Upper lobe of left lung (tissue), 6 donors: Measurements from ENCODE around the gene DENND1A. TPM values are rescaled to one million over a fixed set of nuclear protein-coding genes. Genes with fewer than 3 reads are reported as not detected.

ENCODE experiments used
- ATAC-seq, 2 donors: fragments of 200-7000 bp; cut with Tn5 transposase; one replicate each; pipeline ENCODE4 v1.9.1; 2022; ENCODE audit warnings: mild to moderate bottlenecking in 2 of 2, moderate library complexity in 2 of 2; ENCODE audit not compliant: low FRiP score in 2 of 2
- DNase-seq, 2 donors: peaks; one replicate each; pipeline ENCODE4 v3.0.0-alpha.2; 2019 to 2020
- H3K27ac ChIP-seq, 4 donors: fragments of 200-600 bp; sonication (generic); one replicate each; pipeline ENCODE4 v1.5.1; 2016 to 2019
- H3K27me3 ChIP-seq, 4 donors: fragments of 200-600 bp; sonication (generic); one replicate each; pipeline ENCODE4 v1.5.1; 2017 to 2019
- H3K36me3 ChIP-seq, 4 donors: fragments of 200-600 bp; sonication (generic); one replicate each; pipeline ENCODE4 v1.5.1; 2016 to 2019
- H3K4me1 ChIP-seq, 4 donors: fragments of 200-600 bp; sonication (generic); one replicate each; pipeline ENCODE4 v1.5.1; 2018 to 2019
- H3K4me3 ChIP-seq, 4 donors: fragments of 200-600 bp; sonication (generic); one replicate each; pipeline ENCODE4 v1.5.1; 2017 to 2019; ENCODE audit warnings: mild to moderate bottlenecking in 2 of 4, moderate library complexity in 1 of 4
- H3K9me3 ChIP-seq, 4 donors: fragments of 200-600 bp; sonication (generic); one replicate each; pipeline ENCODE4 v1.5.1; 2018 to 2019
- EP300 ChIP-seq, 4 donors: sonication (generic); formaldehyde crosslinking; IDR thresholded peaks; one replicate each; pipeline ENCODE4 v1.5.1; 2017; ENCODE audit warnings: antibody characterized with exemption in 4 of 4, control low read depth in 2 of 4
- POLR2A ChIP-seq, 4 donors: fragments of 450-650 bp; IDR thresholded peaks; one replicate each; pipeline ENCODE4 v1.5.1; 2016 to 2017; ENCODE audit warnings: antibody characterized with exemption in 4 of 4, mild to moderate bottlenecking in 2 of 4
- POLR2AphosphoS5 ChIP-seq, 2 donors: sonication (generic); formaldehyde crosslinking; IDR thresholded peaks; one replicate each; pipeline ENCODE4 v1.5.1; 2017; ENCODE audit warnings: antibody characterized with exemption in 2 of 2
- WGBS, 2 donors: methylation state at CpG; one replicate each; pipeline ENCODE4 v1.1.5; 2017 to 2018; 5-methylcytosine and 5-hydroxymethylcytosine counted together
- total RNA-seq, 6 donors: library from RNA; depleted of rRNA in 4 of 6; stranded (reverse); fragments of >200 nt in 4 of 6; gene quantifications; one replicate each; pipeline versions ENCODE4 v1.1.0 to v1.2.1, GENCODE V29; 2016 to 2021
- TF ChIP-seq, protein P1 (sequence below), 6 experiments: fragments of 450-650 bp in 4 of 6; fragments of 200-600 bp in 2 of 6; sonication (generic) in 2 of 6; IDR thresholded peaks; one replicate each; pipeline ENCODE4 v1.5.1; 2016 to 2019; ENCODE audit warnings: antibody characterized with exemption in 6 of 6
- donor health status: DM: no; HTN: no; CAD: no; lungs with moderate emphysema.
- donor health status: DM: no; HTN: yes; CAD: no; lungs with severe emphysema.

Gene DENND1A
- total RNA-seq, 6 donors from 2014 or later = 9.8 to 46.1 (median 16.0) TPM

DNA sequence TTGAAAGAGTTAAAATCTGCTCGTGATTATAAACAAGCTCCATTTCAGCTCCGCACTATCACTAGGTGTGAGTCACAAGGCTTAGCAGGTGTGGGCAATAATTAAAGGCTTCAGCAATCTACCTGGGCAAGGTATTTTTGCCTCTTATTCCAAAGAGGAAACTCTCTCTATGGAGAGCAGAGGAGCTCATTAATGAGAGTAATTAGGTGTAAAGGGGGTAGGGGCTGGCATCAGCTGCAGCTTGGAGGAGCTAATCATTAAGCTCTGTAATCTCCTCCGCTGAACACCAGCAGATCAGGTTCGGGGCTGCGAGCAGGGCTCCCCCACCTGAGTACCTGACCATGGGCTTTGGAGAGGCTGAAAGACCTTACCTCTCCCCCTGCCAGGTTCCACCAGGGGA lies 444.7 kb downstream of the DENND1A start:
- Histone ChIP-seq H3K36me3 (no peaks in the 10 kb centered on the region), H3K27ac (no peak overlapping the region), H3K9me3 (no peaks in the 10 kb centered on the region), H3K27me3 (no peaks in the 10 kb centered on the region), H3K4me1 (no peaks in the 10 kb centered on the region), H3K4me3 (no peak overlapping the region)
- DNase-seq (no peak), ATAC-seq (no peak)
- 53 to 58% methylated on average over 2 to 5 of the region's 5 CpGs for WGBS, 2 donors
- TF ChIP-seq, protein P1, sequence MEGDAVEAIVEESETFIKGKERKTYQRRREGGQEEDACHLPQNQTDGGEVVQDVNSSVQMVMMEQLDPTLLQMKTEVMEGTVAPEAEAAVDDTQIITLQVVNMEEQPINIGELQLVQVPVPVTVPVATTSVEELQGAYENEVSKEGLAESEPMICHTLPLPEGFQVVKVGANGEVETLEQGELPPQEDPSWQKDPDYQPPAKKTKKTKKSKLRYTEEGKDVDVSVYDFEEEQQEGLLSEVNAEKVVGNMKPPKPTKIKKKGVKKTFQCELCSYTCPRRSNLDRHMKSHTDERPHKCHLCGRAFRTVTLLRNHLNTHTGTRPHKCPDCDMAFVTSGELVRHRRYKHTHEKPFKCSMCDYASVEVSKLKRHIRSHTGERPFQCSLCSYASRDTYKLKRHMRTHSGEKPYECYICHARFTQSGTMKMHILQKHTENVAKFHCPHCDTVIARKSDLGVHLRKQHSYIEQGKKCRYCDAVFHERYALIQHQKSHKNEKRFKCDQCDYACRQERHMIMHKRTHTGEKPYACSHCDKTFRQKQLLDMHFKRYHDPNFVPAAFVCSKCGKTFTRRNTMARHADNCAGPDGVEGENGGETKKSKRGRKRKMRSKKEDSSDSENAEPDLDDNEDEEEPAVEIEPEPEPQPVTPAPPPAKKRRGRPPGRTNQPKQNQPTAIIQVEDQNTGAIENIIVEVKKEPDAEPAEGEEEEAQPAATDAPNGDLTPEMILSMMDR (IDR thresholded peaks at IDR 0.05) = no peak
- no peak for TF ChIP-seq POLR2A (IDR thresholded peaks at IDR 0.05)
- no peak for TF ChIP-seq EP300 (IDR thresholded peaks at IDR 0.05)
- TF ChIP-seq POLR2AphosphoS5 (IDR thresholded peaks at IDR 0.05) = no peak

DNA sequence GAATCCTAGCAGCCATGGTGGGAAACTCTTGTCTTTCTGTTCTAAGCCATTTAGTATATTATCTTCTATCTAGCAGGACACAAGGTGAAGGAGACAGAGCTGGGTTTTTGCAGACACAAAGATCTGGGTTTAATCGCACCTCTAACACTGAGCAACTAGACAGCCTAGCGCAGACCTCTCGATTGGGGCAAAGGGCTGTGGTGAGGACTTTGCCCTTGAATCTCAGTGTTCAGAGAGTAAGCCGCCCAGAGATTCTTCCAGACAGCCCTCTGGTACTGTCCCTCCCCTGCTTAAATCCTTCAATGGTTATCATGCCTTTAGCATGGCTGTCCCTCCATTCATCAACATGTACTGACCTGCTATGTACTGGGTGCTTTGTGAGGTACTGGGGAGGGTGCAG lies 445.8 kb downstream of the DENND1A start:
- Histone ChIP-seq H3K36me3 (no peaks in the 10 kb centered on the region), H3K9me3 (no peaks in the 10 kb centered on the region), H3K27me3 (no peaks in the 10 kb centered on the region), H3K27ac (no peak overlapping the region), H3K4me3 (no peak overlapping the region), H3K4me1 (no peaks in the 10 kb centered on the region)
- ATAC-seq (no peak), DNase-seq (no peak)
- 93 to 94% methylated on average over 4 of the region's 4 CpGs for WGBS, 2 donors
- TF ChIP-seq EP300 (IDR thresholded peaks at IDR 0.05) (no peak), POLR2AphosphoS5 (IDR thresholded peaks at IDR 0.05) (no peak), POLR2A (IDR thresholded peaks at IDR 0.05) (no peak)
- TF ChIP-seq, protein P1 (IDR thresholded peaks at IDR 0.05) = no peak

DNA sequence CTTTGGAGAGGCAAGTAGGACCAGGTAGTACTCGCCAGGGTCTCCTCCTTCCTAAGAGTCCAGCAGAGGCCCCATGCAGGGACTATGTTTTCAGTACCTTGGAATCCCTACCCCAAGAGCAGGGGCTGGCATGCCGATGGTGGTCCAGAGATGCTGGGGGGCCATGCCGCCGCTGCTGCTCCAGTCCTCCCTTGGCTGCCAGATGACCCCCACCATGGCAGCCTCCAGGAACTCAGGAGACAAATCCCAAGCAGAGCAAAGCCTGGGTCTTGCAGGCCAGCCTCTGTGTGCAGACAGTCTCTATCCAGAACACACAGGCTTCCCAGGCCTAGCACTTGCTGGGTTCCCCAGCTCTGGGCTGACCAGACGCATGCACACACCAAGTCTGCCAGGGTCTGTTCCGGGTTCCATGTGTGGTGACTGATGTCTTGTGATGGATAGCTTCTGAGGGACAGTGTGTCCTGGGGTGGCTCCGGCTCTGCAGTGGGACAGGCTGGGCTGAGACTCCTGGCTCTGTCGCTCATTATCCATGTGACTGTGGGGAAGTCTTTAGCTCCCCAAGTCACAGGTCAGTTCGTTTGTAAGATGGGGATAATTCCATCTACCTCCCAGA lies 446.6 kb downstream of the DENND1A start:
- WGBS, 2 donors = 86 to 88% methylated on average over 3 to 7 of the region's 9 CpGs
- no peak for TF ChIP-seq POLR2AphosphoS5 (IDR thresholded peaks at IDR 0.05)
- TF ChIP-seq, protein P1 (IDR thresholded peaks at IDR 0.05) = no peak
- TF ChIP-seq POLR2A (IDR thresholded peaks at IDR 0.05) = no peak
- TF ChIP-seq EP300 (IDR thresholded peaks at IDR 0.05) = no peak
- H3K4me3 ChIP-seq = no peak overlapping the region
- no peaks in the 10 kb centered on the region for H3K27me3 ChIP-seq
- DNase-seq (peak in 1 of 2 donors; percentile 56), ATAC-seq (no peak)
- H3K36me3 ChIP-seq = no peaks in the 10 kb centered on the region
- H3K4me1 ChIP-seq = no peaks in the 10 kb centered on the region
- H3K9me3 ChIP-seq = no peaks in the 10 kb centered on the region
- no peak overlapping the region for H3K27ac ChIP-seq

DNA sequence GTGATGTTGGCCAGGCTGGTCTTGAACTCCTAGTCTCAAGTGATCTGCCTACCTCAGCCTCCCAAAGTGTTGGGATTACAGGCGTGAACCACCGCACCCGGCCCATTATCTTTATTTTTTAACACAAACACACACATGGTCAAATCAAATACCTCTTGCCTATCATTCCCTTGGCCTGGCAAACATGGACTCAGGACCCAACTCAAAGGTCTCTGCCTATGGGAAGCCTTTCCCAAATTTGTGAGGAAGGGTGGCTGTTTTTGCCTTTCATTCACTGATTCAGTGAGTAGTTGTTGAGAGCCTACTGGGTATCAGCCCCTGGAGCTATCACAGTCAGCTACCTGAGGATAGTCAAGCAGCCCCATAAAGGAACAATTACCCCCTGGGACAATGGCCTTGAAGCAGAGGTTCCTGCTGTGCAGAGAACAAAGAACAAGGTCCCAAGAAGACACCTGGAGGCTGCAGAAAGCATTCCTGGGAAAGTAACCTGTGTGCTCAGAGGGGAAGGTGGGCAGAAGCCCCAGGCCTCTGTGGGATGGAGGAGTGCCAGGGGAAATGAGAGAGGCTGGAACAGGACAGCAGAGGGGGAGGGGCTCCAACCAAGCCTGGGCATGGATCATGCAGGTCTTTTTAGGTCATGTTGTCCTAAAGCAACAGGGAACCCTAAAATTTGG lies 447.5 kb downstream of the DENND1A start:
- no peak for ATAC-seq
- DNase-seq = no peak
- Histone ChIP-seq H3K9me3 (no peaks in the 10 kb centered on the region), H3K27me3 (no peaks in the 10 kb centered on the region), H3K27ac (no peak overlapping the region), H3K4me1 (no peaks in the 10 kb centered on the region), H3K4me3 (no peak overlapping the region), H3K36me3 (no peaks in the 10 kb centered on the region)
- WGBS, 2 donors = 97 to 98% methylated on average over 3 of the region's 3 CpGs
- no peak for TF ChIP-seq POLR2AphosphoS5 (IDR thresholded peaks at IDR 0.05)
- TF ChIP-seq, protein P1 (IDR thresholded peaks at IDR 0.05) = no peak
- no peak for TF ChIP-seq POLR2A (IDR thresholded peaks at IDR 0.05)
- no peak for TF ChIP-seq EP300 (IDR thresholded peaks at IDR 0.05)
